K562 (cell line): Measurements from ENCODE around the gene MLX. TPM values are rescaled to one million over a fixed set of nuclear protein-coding genes. Genes with fewer than 3 reads are reported as not detected.

Experiments used
- ARID2 ChIP-seq: fragments of 450-650 bp; IDR thresholded peaks from 2 replicates; pipeline ENCODE4 v1.6.1; 2017; ENCODE audit warnings: antibody characterized with exemption, mild to moderate bottlenecking
- CHD2 ChIP-seq: IDR thresholded peaks from 2 replicates; pipeline ENCODE4 v1.6.1; 2011; ENCODE audit warnings: low read depth, low read length
- FOXK1 ChIP-seq: sonication (generic); formaldehyde crosslinking; IDR thresholded peaks from 2 replicates; pipeline ENCODE4 v1.8.0; 2022; ENCODE audit warnings: missing genetic modification reagents, mild to moderate bottlenecking, borderline replicate concordance
- IFI16 ChIP-seq: fragments of 250-450 bp; sonication (Bioruptor Pico); IDR thresholded peaks from 2 replicates; pipeline ENCODE4 v2.1.2; 2022; ENCODE audit warnings: mild to moderate bottlenecking, inconsistent platforms
- LEF1 ChIP-seq: fragments of 450-650 bp; IDR thresholded peaks from 2 replicates; pipeline ENCODE4 v1.6.1; 2016; ENCODE audit warnings: mild to moderate bottlenecking
- MBD2 ChIP-seq: sonication (generic); IDR thresholded peaks from 2 replicates; pipeline ENCODE4 v1.6.1; 2016; ENCODE audit warnings: low read depth, borderline replicate concordance
- PHB2 ChIP-seq: fragments of 450-650 bp; IDR thresholded peaks from 2 replicates; pipeline ENCODE4 v1.6.1; 2017; ENCODE audit warnings: low read depth
- TCF7 ChIP-seq: sonication (generic); IDR thresholded peaks from 2 replicates; pipeline ENCODE4 v1.6.1; 2016; ENCODE audit warnings: antibody characterized with exemption, borderline replicate concordance
- ZNF282 ChIP-seq: sonication (generic); formaldehyde crosslinking; IDR thresholded peaks from 2 replicates; pipeline ENCODE4 v1.8.1; 2023; ENCODE audit warnings: missing genetic modification reagents
- polyA plus RNA-seq, 8 experiments: library from polyadenylated mRNA; depleted of rRNA in 4 of 8; stranded (reverse) in 5 of 8; unstranded in 3 of 8; fragments of >200 nt; fragmentation: Nextera tagmentation in 2 of 8; fragmentation: Illumina TruSeq in 1 of 8; extraction: Ambion mirVana in 2 of 8; extraction: Trizol in 1 of 8; gene quantifications; 2 replicates each; pipeline versions ENCODE4 v1.2.1 to v1.2.3, GENCODE V29; 2011 to 2014; ENCODE audit warnings: inconsistent platforms in 1 of 8, missing spikeins in 1 of 8
- total RNA-seq, 7 experiments: library from RNA; depleted of rRNA in 6 of 7; stranded (reverse); fragments of >200 nt in 6 of 7; fragmentation: Illumina TruSeq in 2 of 7; extraction: Trizol in 2 of 7; gene quantifications; 2 replicates each; pipeline versions ENCODE4 v1.2.1 to v1.2.3, GENCODE V29; 2011 to 2021; ENCODE audit warnings: low replicate concordance in 1 of 7
- TF ChIP-seq, protein P1 (sequence below): fragments of 250-450 bp; sonication (Bioruptor Pico); IDR thresholded peaks from 2 replicates; pipeline ENCODE4 v1.4.0; 2020; ENCODE audit warnings: mild to moderate bottlenecking, moderate library complexity, borderline replicate concordance
- TF ChIP-seq, protein P2 (sequence below): fragments of 450-650 bp; IDR thresholded peaks from 2 replicates; pipeline ENCODE4 v1.6.1; 2016; ENCODE audit warnings: borderline replicate concordance
- TF ChIP-seq, protein P3 (sequence below): fragments of 450-650 bp; IDR thresholded peaks from 2 replicates; pipeline ENCODE4 v1.6.1; 2017; ENCODE audit warnings: antibody characterized with exemption, mild to moderate bottlenecking

The MLX gene
- total and polyA plus RNA-seq, 9 of the 15 experiments (the other 6 are each of a cell fraction or from before 2014, with no cell fraction given) = 42.9 to 100 (median 58.9) TPM

DNA sequence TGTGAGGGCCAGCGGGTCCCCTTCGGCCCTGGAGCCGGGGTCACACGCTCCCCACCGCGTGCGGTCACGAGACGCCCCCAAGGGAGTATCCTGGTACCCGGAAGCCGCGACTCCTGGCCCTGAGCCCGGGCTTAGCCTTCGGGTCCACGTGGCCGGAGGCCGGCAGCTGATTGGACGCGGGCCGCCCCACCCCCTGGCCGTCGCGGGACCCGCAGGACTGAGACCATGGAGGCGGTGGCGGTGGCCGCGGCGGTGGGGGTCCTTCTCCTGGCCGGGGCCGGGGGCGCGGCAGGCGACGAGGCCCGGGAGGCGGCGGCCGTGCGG lies 30.9 kb upstream of the MLX start, which contains the start of gene NAGLU (continued):
- TF ChIP-seq, protein P1, sequence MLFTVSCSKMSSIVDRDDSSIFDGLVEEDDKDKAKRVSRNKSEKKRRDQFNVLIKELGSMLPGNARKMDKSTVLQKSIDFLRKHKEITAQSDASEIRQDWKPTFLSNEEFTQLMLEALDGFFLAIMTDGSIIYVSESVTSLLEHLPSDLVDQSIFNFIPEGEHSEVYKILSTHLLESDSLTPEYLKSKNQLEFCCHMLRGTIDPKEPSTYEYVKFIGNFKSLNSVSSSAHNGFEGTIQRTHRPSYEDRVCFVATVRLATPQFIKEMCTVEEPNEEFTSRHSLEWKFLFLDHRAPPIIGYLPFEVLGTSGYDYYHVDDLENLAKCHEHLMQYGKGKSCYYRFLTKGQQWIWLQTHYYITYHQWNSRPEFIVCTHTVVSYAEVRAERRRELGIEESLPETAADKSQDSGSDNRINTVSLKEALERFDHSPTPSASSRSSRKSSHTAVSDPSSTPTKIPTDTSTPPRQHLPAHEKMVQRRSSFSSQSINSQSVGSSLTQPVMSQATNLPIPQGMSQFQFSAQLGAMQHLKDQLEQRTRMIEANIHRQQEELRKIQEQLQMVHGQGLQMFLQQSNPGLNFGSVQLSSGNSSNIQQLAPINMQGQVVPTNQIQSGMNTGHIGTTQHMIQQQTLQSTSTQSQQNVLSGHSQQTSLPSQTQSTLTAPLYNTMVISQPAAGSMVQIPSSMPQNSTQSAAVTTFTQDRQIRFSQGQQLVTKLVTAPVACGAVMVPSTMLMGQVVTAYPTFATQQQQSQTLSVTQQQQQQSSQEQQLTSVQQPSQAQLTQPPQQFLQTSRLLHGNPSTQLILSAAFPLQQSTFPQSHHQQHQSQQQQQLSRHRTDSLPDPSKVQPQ (CRISPR knock-in tag) = no peak
- TF ChIP-seq, protein P2, sequence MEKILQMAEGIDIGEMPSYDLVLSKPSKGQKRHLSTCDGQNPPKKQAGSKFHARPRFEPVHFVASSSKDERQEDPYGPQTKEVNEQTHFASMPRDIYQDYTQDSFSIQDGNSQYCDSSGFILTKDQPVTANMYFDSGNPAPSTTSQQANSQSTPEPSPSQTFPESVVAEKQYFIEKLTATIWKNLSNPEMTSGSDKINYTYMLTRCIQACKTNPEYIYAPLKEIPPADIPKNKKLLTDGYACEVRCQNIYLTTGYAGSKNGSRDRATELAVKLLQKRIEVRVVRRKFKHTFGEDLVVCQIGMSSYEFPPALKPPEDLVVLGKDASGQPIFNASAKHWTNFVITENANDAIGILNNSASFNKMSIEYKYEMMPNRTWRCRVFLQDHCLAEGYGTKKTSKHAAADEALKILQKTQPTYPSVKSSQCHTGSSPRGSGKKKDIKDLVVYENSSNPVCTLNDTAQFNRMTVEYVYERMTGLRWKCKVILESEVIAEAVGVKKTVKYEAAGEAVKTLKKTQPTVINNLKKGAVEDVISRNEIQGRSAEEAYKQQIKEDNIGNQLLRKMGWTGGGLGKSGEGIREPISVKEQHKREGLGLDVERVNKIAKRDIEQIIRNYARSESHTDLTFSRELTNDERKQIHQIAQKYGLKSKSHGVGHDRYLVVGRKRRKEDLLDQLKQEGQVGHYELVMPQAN = peak; percentile 71; the same call in 1 of the 2 replicates
- TF ChIP-seq, protein P3, sequence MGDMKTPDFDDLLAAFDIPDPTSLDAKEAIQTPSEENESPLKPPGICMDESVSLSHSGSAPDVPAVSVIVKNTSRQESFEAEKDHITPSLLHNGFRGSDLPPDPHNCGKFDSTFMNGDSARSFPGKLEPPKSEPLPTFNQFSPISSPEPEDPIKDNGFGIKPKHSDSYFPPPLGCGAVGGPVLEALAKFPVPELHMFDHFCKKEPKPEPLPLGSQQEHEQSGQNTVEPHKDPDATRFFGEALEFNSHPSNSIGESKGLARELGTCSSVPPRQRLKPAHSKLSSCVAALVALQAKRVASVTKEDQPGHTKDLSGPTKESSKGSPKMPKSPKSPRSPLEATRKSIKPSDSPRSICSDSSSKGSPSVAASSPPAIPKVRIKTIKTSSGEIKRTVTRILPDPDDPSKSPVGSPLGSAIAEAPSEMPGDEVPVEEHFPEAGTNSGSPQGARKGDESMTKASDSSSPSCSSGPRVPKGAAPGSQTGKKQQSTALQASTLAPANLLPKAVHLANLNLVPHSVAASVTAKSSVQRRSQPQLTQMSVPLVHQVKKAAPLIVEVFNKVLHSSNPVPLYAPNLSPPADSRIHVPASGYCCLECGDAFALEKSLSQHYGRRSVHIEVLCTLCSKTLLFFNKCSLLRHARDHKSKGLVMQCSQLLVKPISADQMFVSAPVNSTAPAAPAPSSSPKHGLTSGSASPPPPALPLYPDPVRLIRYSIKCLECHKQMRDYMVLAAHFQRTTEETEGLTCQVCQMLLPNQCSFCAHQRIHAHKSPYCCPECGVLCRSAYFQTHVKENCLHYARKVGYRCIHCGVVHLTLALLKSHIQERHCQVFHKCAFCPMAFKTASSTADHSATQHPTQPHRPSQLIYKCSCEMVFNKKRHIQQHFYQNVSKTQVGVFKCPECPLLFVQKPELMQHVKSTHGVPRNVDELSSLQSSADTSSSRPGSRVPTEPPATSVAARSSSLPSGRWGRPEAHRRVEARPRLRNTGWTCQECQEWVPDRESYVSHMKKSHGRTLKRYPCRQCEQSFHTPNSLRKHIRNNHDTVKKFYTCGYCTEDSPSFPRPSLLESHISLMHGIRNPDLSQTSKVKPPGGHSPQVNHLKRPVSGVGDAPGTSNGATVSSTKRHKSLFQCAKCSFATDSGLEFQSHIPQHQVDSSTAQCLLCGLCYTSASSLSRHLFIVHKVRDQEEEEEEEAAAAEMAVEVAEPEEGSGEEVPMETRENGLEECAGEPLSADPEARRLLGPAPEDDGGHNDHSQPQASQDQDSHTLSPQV = no peak
- TF ChIP-seq LEF1 = no peak; the same call in 1 of the 2 replicates
- TF ChIP-seq TCF7 = no peak
- no peak for TF ChIP-seq IFI16 (CRISPR knock-in tag)
- TF ChIP-seq ARID2 = no peak
- TF ChIP-seq FOXK1 = no peak
- TF ChIP-seq MBD2 = no peak
- TF ChIP-seq PHB2 = no peak
- peak; percentile 49; the same call in 1 of the 2 replicates for TF ChIP-seq CHD2
- no peak for TF ChIP-seq ZNF282 (CRISPR knock-in tag)
